ENCODE measurements around the gene TMEM129. TPM values are rescaled to one million over a fixed set of nuclear protein-coding genes. Genes with fewer than 3 reads are reported as not detected.

Gene TMEM129
- polyA plus RNA-seq, 1 donor from 2014 or later: 42.1 TPM

- Histone ChIP-seq H2AFZ (ENCODE audit: low read depth, low read length) (no peak overlapping the region), H4K20me1 (ENCODE audit: insufficient read depth) (no peaks in the 10 kb centered on the region), H3K36me3 (ENCODE audit: insufficient read depth, low read length) (no peaks in the 10 kb centered on the region), H3K27ac (ENCODE audit: low read length) (no peak overlapping the region), H3K27me3 (ENCODE audit: insufficient read depth, low read depth, low read length) (no peaks in the 10 kb centered on the region), H3K9ac (ENCODE audit: low read length) (no peak overlapping the region), H3K4me2 (ENCODE audit: low read length) (no peak overlapping the region), H3K4me3 (ENCODE audit: low read length) (no peak overlapping the region), H3K79me2 (replicated peaks; ENCODE audit: insufficient read depth, low read length) (no peaks in the 10 kb centered on the region), H3F3A (ENCODE audit: insufficient read depth, low read length, poor library complexity, severe bottlenecking) (no peaks in the 10 kb centered on the region), H3K9me3 (ENCODE audit: low read length) (no peaks in the 10 kb centered on the region), H3K9me2 (ENCODE audit: insufficient read depth, low read length) (no peaks in the 10 kb centered on the region)
- TF ChIP-seq EZH2 (IDR thresholded peaks at IDR 0.05; ENCODE audit: borderline replicate concordance, insufficient read depth, low read length, poor library complexity, severe bottlenecking): no peak
Observed at GRCh38 chr4:1750381-1751154, 29.4 kb upstream of the TMEM129 start.

DNA sequence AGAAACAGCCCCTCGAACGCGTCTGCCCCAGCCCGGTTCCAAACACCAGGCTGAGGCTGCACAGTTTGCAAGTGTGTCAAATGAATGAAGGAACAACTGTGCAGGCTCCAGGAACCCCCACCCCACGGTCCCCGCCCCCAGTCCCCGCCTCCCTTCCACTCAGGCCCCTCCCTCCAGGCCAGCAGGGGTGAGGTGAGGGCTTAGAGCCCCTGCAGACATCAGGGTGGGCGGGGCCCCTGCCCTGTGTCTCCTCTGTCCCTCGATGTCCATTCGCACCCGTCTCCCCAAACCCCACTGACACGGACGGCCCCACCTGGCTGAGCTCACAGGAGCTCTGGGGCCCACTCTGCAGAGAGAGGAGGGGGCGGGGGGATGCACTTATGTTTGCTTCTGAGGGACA is 28.7 kb upstream of the TMEM129 start:
- no peaks in the 10 kb centered on the region for H3K27me3 ChIP-seq (ENCODE audit: insufficient read depth, low read depth, low read length)
- H3F3A ChIP-seq (ENCODE audit: insufficient read depth, low read length, poor library complexity, severe bottlenecking): no peaks in the 10 kb centered on the region
- H3K36me3 ChIP-seq (ENCODE audit: insufficient read depth, low read length): no peaks in the 10 kb centered on the region
- no peaks in the 10 kb centered on the region for H4K20me1 ChIP-seq (ENCODE audit: insufficient read depth)
- no peak overlapping the region for H2AFZ ChIP-seq (ENCODE audit: low read depth, low read length)
- no peaks in the 10 kb centered on the region for H3K9me2 ChIP-seq (ENCODE audit: insufficient read depth, low read length)
- TF ChIP-seq TAF1 (IDR thresholded peaks at IDR 0.05; ENCODE audit: low read depth) (no peak), MXI1 (conservative IDR thresholded peaks at IDR 0.05; ENCODE audit: poor library complexity, severe bottlenecking) (no peak), SMC3 (conservative IDR thresholded peaks at IDR 0.05; ENCODE audit: poor library complexity) (no peak), POLR2AphosphoS5 (IDR thresholded peaks at IDR 0.05) (no peak), EZH2 (IDR thresholded peaks at IDR 0.05; ENCODE audit: borderline replicate concordance, insufficient read depth, low read length, poor library complexity, severe bottlenecking) (no peak), EP300 (conservative IDR thresholded peaks at IDR 0.05; ENCODE audit: poor library complexity, severe bottlenecking) (no peak), RAD21 (conservative IDR thresholded peaks at IDR 0.05) (no peak)
- TF ChIP-seq, protein P1, sequence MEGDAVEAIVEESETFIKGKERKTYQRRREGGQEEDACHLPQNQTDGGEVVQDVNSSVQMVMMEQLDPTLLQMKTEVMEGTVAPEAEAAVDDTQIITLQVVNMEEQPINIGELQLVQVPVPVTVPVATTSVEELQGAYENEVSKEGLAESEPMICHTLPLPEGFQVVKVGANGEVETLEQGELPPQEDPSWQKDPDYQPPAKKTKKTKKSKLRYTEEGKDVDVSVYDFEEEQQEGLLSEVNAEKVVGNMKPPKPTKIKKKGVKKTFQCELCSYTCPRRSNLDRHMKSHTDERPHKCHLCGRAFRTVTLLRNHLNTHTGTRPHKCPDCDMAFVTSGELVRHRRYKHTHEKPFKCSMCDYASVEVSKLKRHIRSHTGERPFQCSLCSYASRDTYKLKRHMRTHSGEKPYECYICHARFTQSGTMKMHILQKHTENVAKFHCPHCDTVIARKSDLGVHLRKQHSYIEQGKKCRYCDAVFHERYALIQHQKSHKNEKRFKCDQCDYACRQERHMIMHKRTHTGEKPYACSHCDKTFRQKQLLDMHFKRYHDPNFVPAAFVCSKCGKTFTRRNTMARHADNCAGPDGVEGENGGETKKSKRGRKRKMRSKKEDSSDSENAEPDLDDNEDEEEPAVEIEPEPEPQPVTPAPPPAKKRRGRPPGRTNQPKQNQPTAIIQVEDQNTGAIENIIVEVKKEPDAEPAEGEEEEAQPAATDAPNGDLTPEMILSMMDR (IDR thresholded peaks at IDR 0.05; ENCODE audit: poor library complexity, severe bottlenecking): no peak
- TF ChIP-seq, protein P2, sequence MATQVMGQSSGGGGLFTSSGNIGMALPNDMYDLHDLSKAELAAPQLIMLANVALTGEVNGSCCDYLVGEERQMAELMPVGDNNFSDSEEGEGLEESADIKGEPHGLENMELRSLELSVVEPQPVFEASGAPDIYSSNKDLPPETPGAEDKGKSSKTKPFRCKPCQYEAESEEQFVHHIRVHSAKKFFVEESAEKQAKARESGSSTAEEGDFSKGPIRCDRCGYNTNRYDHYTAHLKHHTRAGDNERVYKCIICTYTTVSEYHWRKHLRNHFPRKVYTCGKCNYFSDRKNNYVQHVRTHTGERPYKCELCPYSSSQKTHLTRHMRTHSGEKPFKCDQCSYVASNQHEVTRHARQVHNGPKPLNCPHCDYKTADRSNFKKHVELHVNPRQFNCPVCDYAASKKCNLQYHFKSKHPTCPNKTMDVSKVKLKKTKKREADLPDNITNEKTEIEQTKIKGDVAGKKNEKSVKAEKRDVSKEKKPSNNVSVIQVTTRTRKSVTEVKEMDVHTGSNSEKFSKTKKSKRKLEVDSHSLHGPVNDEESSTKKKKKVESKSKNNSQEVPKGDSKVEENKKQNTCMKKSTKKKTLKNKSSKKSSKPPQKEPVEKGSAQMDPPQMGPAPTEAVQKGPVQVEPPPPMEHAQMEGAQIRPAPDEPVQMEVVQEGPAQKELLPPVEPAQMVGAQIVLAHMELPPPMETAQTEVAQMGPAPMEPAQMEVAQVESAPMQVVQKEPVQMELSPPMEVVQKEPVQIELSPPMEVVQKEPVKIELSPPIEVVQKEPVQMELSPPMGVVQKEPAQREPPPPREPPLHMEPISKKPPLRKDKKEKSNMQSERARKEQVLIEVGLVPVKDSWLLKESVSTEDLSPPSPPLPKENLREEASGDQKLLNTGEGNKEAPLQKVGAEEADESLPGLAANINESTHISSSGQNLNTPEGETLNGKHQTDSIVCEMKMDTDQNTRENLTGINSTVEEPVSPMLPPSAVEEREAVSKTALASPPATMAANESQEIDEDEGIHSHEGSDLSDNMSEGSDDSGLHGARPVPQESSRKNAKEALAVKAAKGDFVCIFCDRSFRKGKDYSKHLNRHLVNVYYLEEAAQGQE (IDR thresholded peaks at IDR 0.05; ENCODE audit: borderline replicate concordance): no peak
- no peak overlapping the region for H3K27ac ChIP-seq (ENCODE audit: low read length)
- no peaks in the 10 kb centered on the region for H3K79me2 ChIP-seq (replicated peaks; ENCODE audit: insufficient read depth, low read length)
- no peak overlapping the region for H3K4me2 ChIP-seq (ENCODE audit: low read length)
- H3K4me3 ChIP-seq (ENCODE audit: low read length): no peak overlapping the region
- H3K9me3 ChIP-seq (ENCODE audit: low read length): no peaks in the 10 kb centered on the region
- H3K9ac ChIP-seq (ENCODE audit: low read length): no peak overlapping the region
